ENCODE results near the gene ALG14.

The ALG14 gene

DNA sequence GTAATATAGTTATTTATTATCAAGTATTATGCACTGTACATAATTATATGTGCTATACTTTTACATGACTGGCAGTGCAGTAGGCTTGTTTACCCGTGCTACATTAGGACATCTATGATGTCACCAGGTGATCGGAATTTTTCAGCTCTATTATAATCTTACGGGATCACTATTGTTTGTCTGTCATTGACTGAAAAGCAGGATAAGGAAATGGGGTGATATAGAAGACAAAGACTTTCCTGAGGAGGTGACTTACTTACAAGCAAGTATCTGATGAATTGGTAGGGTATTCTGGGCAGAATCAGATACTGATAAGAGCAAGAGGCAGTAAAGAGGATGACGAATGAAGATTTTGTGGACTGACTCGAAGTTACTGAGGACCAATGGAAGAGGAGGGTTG, 80.6 kb downstream of the ALG14 start:
- TF ChIP-seq, protein P1, sequence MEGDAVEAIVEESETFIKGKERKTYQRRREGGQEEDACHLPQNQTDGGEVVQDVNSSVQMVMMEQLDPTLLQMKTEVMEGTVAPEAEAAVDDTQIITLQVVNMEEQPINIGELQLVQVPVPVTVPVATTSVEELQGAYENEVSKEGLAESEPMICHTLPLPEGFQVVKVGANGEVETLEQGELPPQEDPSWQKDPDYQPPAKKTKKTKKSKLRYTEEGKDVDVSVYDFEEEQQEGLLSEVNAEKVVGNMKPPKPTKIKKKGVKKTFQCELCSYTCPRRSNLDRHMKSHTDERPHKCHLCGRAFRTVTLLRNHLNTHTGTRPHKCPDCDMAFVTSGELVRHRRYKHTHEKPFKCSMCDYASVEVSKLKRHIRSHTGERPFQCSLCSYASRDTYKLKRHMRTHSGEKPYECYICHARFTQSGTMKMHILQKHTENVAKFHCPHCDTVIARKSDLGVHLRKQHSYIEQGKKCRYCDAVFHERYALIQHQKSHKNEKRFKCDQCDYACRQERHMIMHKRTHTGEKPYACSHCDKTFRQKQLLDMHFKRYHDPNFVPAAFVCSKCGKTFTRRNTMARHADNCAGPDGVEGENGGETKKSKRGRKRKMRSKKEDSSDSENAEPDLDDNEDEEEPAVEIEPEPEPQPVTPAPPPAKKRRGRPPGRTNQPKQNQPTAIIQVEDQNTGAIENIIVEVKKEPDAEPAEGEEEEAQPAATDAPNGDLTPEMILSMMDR (IDR thresholded peaks at IDR 0.05; ENCODE audit: low read depth, low read length, missing control alignments): no peak
- no peaks in the 10 kb centered on the region for H3K36me3 ChIP-seq (replicated peaks)
- no peaks in the 10 kb centered on the region for H3K27me3 ChIP-seq (replicated peaks)
- no peak overlapping the region for H3K4me3 ChIP-seq (ENCODE audit: low read depth, low read length)
- no peak overlapping the region for H3K27ac ChIP-seq
- DNase-seq: no peak
- in situ Hi-C loops (cut with HindIII; ENCODE audit: low pct_ligation_motif_present, low sequenced_read_pairs): no loop called here

DNA sequence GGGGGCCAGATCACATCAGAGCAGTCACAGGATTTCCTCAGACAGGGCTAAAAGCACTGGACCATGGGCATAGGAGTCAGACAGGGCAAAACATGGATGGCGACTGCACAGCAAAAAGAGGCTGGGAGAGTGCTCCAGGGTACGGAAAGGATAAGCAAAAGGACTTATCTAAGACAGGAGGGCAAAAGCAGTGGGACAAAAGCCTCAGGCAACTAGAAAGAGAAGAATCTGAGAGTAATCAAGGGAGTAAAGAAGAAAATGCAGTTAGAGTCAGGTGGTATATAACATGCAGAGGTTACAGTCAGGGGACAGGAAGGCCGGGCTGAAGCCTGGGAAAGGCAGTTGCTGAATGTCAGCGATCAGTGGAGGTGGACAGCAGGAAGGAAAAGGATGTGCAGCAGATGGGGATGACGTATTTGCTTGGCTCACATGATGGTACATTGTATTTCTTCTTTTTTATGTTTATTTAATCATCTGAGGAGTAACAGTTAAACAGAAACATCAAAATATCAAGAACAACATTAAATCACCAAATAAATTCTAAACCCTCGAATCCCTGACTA, 82.8 kb downstream of the ALG14 start:
- Histone ChIP-seq H3K27me3 (replicated peaks) (no peaks in the 10 kb centered on the region), H3K36me3 (replicated peaks) (no peaks in the 10 kb centered on the region), H3K4me3 (ENCODE audit: low read depth, low read length) (no peak overlapping the region), H3K27ac (no peak overlapping the region)
- no peak for DNase-seq
- TF ChIP-seq, protein P1 (IDR thresholded peaks at IDR 0.05; ENCODE audit: low read depth, low read length, missing control alignments): no peak
- in situ Hi-C loops (cut with HindIII; ENCODE audit: low pct_ligation_motif_present, low sequenced_read_pairs): no loop called here

DNA sequence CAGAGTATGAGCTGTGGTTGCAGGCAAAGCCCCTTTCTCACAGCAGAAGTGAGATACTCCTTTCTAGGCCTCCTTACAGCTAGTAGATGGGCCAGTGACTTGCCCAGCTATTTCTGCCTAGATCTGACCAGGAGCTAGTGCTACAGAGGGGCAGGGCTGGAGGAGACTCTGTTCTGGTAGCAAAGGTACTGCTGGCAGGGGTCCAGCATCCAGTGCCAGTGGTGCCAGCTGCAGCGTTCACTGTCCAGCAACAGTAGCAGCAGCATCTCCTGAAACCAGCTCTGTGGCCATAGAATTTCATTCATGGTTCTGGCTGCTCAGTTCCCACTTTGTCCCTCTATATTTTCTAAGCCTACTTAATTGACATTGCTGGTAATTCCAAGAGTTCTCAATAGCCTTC, 83.4 kb downstream of the ALG14 start:
- Histone ChIP-seq H3K27ac (no peak overlapping the region), H3K36me3 (replicated peaks) (no peaks in the 10 kb centered on the region), H3K4me3 (ENCODE audit: low read depth, low read length) (no peak overlapping the region), H3K27me3 (replicated peaks) (no peaks in the 10 kb centered on the region)
- DNase-seq: no peak
- TF ChIP-seq, protein P1 (IDR thresholded peaks at IDR 0.05; ENCODE audit: low read depth, low read length, missing control alignments): no peak
- in situ Hi-C loops (cut with HindIII; ENCODE audit: low pct_ligation_motif_present, low sequenced_read_pairs): no loop called here

DNA sequence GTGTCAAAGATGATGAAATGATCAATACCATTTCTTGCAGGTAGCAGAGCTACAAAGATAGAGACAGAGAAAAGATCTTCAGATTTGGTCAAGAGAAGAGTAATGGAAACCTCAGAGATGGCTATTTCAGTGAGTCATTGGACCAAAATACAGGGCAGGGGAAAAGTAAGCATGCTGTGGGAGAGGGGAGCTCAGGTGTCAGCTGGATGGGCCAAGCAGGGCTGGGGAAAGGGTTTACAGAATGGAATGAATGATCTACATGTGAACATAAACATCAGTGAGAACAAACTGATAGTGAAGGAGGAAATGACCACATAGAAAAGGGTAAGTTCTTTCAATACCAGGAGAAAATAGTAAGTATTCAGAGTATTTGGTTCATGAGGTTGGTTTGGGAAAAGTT, 84.4 kb downstream of the ALG14 start:
- TF ChIP-seq, protein P1 (IDR thresholded peaks at IDR 0.05; ENCODE audit: low read depth, low read length, missing control alignments): no peak
- in situ Hi-C loops (cut with HindIII; ENCODE audit: low pct_ligation_motif_present, low sequenced_read_pairs): no loop called here
- peak; percentile 51 for DNase-seq
- Histone ChIP-seq H3K4me3 (ENCODE audit: low read depth, low read length) (no peak overlapping the region), H3K36me3 (replicated peaks) (no peaks in the 10 kb centered on the region), H3K27ac (no peak overlapping the region), H3K27me3 (replicated peaks) (no peaks in the 10 kb centered on the region)

DNA sequence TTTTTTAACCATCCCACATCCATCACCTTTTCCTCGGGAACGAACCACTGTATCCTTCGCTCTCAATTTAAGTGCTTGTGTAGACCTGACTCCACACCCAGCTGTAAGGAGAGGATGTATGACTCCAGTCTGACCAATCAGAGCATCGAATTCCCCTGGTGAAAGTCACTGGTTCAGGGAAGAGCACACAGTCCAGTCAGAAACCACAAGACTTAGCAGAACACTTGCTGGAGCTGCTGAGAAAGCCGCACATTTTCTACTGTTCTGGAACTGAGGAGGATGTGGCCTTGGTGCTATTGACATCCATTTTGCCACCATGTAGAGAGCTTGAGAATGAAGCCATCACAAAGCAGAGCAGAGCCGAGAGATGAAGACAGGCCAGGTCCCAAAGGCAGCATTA, 86.0 kb downstream of the ALG14 start:
- DNase-seq: peak; percentile 49
- TF ChIP-seq, protein P1 (IDR thresholded peaks at IDR 0.05; ENCODE audit: low read depth, low read length, missing control alignments): no peak
- Histone ChIP-seq H3K27me3 (replicated peaks) (no peaks in the 10 kb centered on the region), H3K27ac (no peak overlapping the region), H3K36me3 (replicated peaks) (no peaks in the 10 kb centered on the region), H3K4me3 (ENCODE audit: low read depth, low read length) (no peak overlapping the region)
- in situ Hi-C loops (cut with HindIII; ENCODE audit: low pct_ligation_motif_present, low sequenced_read_pairs): no loop called here

DNA sequence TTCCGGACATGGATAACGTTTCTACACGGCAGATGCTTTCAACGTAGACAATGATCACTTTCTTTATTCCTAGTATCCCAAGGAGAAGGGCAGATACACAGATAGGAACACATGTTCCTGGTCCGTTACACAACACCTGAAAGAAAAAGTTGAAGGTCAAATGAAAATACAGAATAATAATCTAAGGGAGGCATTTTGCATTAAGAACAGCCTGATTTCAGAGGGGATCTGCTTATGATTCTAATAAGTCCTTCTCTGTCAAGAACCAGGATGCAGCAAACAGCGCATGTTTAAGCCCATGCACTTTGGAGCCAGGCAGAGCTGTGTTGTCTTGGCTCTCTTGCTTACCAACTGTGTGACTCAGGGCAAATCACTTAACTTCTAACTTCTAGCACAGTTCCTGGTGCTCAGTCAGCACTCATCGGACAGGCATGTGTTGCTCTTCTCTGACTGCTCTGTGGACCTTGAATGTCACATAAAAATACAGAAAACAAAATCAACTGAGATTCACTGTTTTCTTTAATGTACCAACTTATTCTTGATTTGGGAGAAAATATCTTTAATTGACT, 89.5 kb downstream of the ALG14 start:
- Histone ChIP-seq H3K27ac (peak overlapping the region; percentile 44), H3K27me3 (replicated peaks) (no peaks in the 10 kb centered on the region), H3K36me3 (replicated peaks) (no peaks in the 10 kb centered on the region), H3K4me3 (ENCODE audit: low read depth, low read length) (no peak overlapping the region)
- TF ChIP-seq, protein P1 (IDR thresholded peaks at IDR 0.05; ENCODE audit: low read depth, low read length, missing control alignments): no peak
- peak; percentile 89 for DNase-seq
- in situ Hi-C loops (cut with HindIII; ENCODE audit: low pct_ligation_motif_present, low sequenced_read_pairs): no loop called here
